A673 (cell line): ENCODE results near the gene MIDN. TPM values are rescaled to one million over a fixed set of nuclear protein-coding genes. Genes with fewer than 3 reads are reported as not detected.

Experiments used
- BruUV-seq: library from RNA; stranded (reverse); fragments of 400-500 nt; replicated peaks from 2 replicates; lab custom pipeline; 2021; lab: Mats Ljungman, UMichigan
- CTCF ChIA-PET: fragments of 300-600 bp; sonication (Branson Sonifier 250); formaldehyde crosslinking; loops from one replicate; lab custom pipeline; 2022; ENCODE audit warnings: antibody characterized with exemption; lab: Charles Lee
- POLR2A ChIA-PET: fragments of 300-600 bp; sonication (Branson Sonifier 250); formaldehyde crosslinking; loops from one replicate; lab custom pipeline; 2022; ENCODE audit warnings: antibody characterized with exemption; ENCODE audit not compliant: low non-redundant PET; lab: Charles Lee
- DNase-seq: peaks from one replicate; pipeline ENCODE4 v3.0.0-alpha.2; 2015; ENCODE audit warnings: low spot score
- H3K27ac ChIP-seq: fragments of 200-600 bp; sonication (generic); 2 replicates; pipeline ENCODE4 v1.5.1; 2016; ENCODE audit warnings: mixed run types, low read depth, mild to moderate bottlenecking, mixed read lengths, antibody characterized with exemption, low read length; ENCODE audit not compliant: poor library complexity, severe bottlenecking
- H3K27me3 ChIP-seq: fragments of 200-600 bp; sonication (generic); replicated peaks from 2 replicates; pipeline ENCODE4 v1.6.1; 2017; ENCODE audit warnings: mixed run types, low read depth, mild to moderate bottlenecking, mixed read lengths, antibody characterized with exemption, low read length; ENCODE audit not compliant: insufficient read depth, poor library complexity
- H3K36me3 ChIP-seq: fragments of 200-600 bp; sonication (generic); 2 replicates; pipeline ENCODE4 v1.6.1; 2016; ENCODE audit warnings: mixed run types, mild to moderate bottlenecking, mixed read lengths, antibody characterized with exemption, low read length; ENCODE audit not compliant: insufficient read depth, poor library complexity, severe bottlenecking
- H3K4me1 ChIP-seq: fragments of 200-600 bp; sonication (generic); 2 replicates; pipeline ENCODE4 v1.6.1; 2017; ENCODE audit warnings: mixed run types, mild to moderate bottlenecking, mixed read lengths, antibody characterized with exemption, low read length; ENCODE audit not compliant: insufficient read depth, poor library complexity, severe bottlenecking
- H3K4me3 ChIP-seq: fragments of 200-600 bp; sonication (generic); 2 replicates; pipeline ENCODE4 v1.5.1; 2016; ENCODE audit warnings: low read depth, mixed run types, mild to moderate bottlenecking, mixed read lengths, low read length; ENCODE audit not compliant: poor library complexity, severe bottlenecking
- H3K9me3 ChIP-seq: fragments of 200-600 bp; sonication (generic); 2 replicates; pipeline ENCODE4 v1.6.1; 2016; ENCODE audit warnings: mixed run types, low read depth, mild to moderate bottlenecking, mixed read lengths, antibody characterized with exemption, low read length; ENCODE audit not compliant: poor library complexity, severe bottlenecking
- EZH2 ChIP-seq: fragments of 200-600 bp; sonication (generic); IDR thresholded peaks from 2 replicates; pipeline ENCODE4 v1.6.1; 2017; ENCODE audit warnings: borderline replicate concordance, low read depth, mild to moderate bottlenecking, mixed read lengths, antibody characterized with exemption, low read length; ENCODE audit not compliant: poor library complexity, severe bottlenecking
- intact Hi-C: fragments of 100-400 bp; cut with micrococcal nuclease; formaldehyde crosslinking; loops from one replicate; pipeline ENCODE4 v1.10.0; 2022; ENCODE audit not compliant: unreplicated experiment
- total RNA-seq: library from RNA; stranded (reverse); gene quantifications from 2 replicates; pipeline ENCODE4 v1.2.3, GENCODE V29; 2021
- TF ChIP-seq, protein P1 (sequence below): fragments of 300-800, 200-600 bp; sonication (generic); conservative IDR thresholded peaks from 2 replicates; pipeline ENCODE4 v1.5.1; 2017; ENCODE audit warnings: low read depth, mild to moderate bottlenecking, antibody characterized with exemption, low read length, moderate library complexity, mixed read lengths

The MIDN gene
- total RNA-seq, 1 experiment from 2014 or later: 169 TPM

DNA sequence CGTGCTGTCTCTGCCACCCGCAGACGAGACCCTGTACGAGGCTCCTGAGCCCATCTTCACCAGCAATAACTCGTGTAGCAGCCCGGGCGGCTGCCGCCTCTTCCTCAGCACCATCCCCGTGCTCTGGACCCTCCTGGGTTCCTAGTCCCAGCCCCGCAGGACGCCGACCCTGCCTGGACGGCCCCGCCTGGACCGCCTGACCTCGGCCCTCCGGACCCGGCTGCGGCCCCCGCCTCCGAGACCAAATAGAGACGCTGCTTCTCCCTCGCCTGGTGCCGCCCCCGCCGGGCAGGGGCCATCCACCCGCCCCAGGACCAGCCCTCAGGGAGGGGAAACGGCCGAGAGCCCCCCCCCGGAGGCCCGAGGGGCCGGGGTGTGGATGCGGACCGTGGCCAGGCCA is 51.4 kb downstream of the MIDN start:
- ChIA-PET CTCF (no interaction called here), POLR2A (no interaction called here)
- TF ChIP-seq, protein P1, sequence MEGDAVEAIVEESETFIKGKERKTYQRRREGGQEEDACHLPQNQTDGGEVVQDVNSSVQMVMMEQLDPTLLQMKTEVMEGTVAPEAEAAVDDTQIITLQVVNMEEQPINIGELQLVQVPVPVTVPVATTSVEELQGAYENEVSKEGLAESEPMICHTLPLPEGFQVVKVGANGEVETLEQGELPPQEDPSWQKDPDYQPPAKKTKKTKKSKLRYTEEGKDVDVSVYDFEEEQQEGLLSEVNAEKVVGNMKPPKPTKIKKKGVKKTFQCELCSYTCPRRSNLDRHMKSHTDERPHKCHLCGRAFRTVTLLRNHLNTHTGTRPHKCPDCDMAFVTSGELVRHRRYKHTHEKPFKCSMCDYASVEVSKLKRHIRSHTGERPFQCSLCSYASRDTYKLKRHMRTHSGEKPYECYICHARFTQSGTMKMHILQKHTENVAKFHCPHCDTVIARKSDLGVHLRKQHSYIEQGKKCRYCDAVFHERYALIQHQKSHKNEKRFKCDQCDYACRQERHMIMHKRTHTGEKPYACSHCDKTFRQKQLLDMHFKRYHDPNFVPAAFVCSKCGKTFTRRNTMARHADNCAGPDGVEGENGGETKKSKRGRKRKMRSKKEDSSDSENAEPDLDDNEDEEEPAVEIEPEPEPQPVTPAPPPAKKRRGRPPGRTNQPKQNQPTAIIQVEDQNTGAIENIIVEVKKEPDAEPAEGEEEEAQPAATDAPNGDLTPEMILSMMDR: no peak
- TF ChIP-seq EZH2: no peak
- Histone ChIP-seq H3K36me3 (no peaks in the 10 kb centered on the region), H3K27me3 (no peaks in the 10 kb centered on the region), H3K9me3 (no peaks in the 10 kb centered on the region), H3K4me3 (no peak overlapping the region), H3K4me1 (peaks cover 7% of the 10 kb centered on the region), H3K27ac (no peak overlapping the region)
- no TSS peak for BruUV-seq
- DNase-seq: no peak
- intact Hi-C loops: no loop called here

DNA sequence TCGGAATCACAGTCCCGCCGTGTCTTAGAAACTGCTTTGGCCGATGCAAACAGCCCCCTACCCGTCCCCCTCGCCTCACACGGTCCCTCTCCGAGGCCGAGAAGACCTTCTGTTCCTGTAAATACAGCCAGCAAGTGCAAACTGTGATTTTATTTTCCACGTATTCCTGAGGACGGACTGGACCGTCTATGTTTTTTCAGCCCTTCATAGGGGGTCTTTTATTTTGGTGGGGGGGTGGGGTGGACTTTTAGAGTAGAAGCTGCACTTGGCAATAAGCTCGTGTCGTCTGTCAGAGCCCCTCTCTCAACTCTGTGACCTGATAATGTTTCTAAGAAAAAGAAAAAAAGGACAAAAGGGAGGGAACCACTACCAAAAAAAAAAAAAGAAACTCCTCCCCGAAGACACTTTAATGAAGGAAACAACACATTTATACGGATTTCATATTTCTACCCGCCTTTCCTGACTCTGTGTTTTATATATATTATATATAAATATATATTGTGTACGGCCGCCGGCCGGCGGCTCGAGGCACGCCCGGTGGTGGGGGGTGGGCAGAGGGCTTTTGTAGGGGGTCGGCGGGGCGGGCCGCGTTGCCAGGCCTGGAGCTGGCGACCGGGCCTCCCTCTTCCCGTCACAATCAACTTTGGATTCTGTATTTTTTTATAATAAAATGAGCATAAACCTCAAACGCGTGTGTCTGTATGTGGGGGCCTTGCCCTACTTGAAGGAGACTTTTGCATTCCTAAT is 52.5 kb downstream of the MIDN start:
- H3K4me1 ChIP-seq: no peaks in the 10 kb centered on the region
- no peaks in the 10 kb centered on the region for H3K27me3 ChIP-seq
- ChIA-PET POLR2A (interaction anchor here (0.8 kb wide), 1 partner anchor 529 kb away, joined by 10 read pairs; no protein-coding TSS in a partner anchor), CTCF (no interaction called here)
- no peak overlapping the region for H3K27ac ChIP-seq
- TF ChIP-seq, protein P1: no peak
- no peak for TF ChIP-seq EZH2
- H3K36me3 ChIP-seq: no peaks in the 10 kb centered on the region
- intact Hi-C loops: no loop called here
- no peak overlapping the region for H3K4me3 ChIP-seq
- no TSS peak for BruUV-seq
- no peaks in the 10 kb centered on the region for H3K9me3 ChIP-seq
- no peak for DNase-seq

DNA sequence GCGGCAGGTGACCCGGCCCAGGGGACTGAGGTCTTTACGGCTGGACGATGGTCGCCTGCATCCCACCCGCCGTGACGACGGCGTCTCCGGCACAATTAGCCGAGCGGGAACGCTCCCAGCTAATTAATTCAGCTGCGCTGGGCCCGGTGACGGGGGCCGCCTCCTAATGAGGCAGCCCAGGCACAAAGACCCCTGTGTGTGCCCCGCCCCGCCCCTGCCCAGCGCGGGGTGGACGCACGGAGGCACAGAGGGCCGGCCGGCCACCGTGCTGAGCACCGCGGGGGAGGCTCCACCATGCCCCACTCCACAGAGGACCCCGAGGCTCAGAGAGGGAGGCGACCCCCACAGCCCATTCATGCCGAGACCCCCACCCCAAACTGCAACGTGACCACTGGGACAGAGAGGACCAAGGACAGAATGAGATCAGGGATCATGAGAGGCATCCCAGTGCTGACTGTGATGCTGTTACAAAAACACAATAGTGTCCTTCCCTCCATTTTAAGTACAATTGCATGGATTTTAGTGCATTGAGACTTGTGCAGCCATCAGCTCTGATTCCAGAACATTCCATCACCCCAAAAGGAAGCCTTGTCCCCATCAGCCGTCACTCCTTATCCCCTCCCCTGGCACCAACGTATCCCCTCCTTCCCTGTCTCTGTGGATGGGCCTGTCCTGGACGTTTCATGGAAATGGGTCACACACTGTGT is 54.3 kb downstream of the MIDN start:
- H3K4me1 ChIP-seq: no peaks in the 10 kb centered on the region
- intact Hi-C loops: no loop called here
- no peaks in the 10 kb centered on the region for H3K27me3 ChIP-seq
- ChIA-PET POLR2A (no interaction called here), CTCF (no interaction called here)
- no peak for TF ChIP-seq EZH2
- TF ChIP-seq, protein P1: no peak
- DNase-seq: no peak
- no peaks in the 10 kb centered on the region for H3K9me3 ChIP-seq
- H3K36me3 ChIP-seq: no peaks in the 10 kb centered on the region
- no peak overlapping the region for H3K4me3 ChIP-seq
- no peak overlapping the region for H3K27ac ChIP-seq
- no TSS peak for BruUV-seq
